ENCODE data around the gene RHBDD3.

The RHBDD3 gene

GRCh38 chr22:29306175-29306834 is 38.5 kb upstream of the RHBDD3 start, which contains the start of gene GAS2L1:
Gene GAS2L1 (plus strand): TSS chr22:29306650. CDS start chr22:29308106, 1,456 bp downstream.
- no peak for DNase-seq (ENCODE audit: low read depth)

GRCh38 chr22:29305836-29306174 is 38.0 kb upstream of the RHBDD3 start:
- no peak for DNase-seq (ENCODE audit: low read depth)

- no peak for DNase-seq (ENCODE audit: low read depth)
These were observed 35.1 kb upstream of the RHBDD3 start for GRCh38 chr22:29302681-29303465.

GRCh38 chr22:29302402-29302680 is 34.6 kb upstream of the RHBDD3 start:
- DNase-seq (ENCODE audit: low read depth): no peak

DNA sequence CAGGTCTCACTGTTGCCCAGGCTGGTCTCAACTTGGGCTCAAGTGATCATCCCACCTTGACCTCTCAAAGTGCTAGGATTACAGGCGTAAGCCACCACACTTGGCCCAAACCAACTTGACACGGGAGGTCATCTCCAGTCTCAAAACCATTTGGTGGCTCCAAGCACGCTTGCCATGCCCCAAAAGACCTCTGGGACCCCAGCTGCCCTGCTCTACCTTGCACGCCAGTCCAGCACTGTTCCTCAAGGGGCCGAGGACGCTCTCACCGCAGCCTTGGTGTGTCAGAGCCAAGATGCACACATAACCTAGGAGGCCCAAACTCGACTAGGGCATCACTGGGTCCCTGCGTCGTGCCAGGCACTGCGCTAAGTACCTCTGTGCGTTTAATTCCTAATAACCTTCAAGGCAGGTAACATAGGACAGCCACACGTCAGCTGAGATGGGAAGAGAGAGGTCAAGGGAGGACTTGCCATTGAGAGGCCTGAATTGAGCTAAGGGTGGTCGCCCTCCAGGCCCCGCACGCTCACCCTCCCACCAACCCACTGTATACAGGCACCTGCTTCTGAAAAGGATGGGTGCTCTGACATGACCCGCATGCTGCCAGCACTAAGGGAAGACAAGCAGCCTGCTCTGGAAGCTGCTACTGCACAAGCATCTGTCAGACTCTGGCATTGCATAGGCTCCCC is 34.1 kb upstream of the RHBDD3 start:
- DNase-seq (ENCODE audit: low read depth): no peak

DNA sequence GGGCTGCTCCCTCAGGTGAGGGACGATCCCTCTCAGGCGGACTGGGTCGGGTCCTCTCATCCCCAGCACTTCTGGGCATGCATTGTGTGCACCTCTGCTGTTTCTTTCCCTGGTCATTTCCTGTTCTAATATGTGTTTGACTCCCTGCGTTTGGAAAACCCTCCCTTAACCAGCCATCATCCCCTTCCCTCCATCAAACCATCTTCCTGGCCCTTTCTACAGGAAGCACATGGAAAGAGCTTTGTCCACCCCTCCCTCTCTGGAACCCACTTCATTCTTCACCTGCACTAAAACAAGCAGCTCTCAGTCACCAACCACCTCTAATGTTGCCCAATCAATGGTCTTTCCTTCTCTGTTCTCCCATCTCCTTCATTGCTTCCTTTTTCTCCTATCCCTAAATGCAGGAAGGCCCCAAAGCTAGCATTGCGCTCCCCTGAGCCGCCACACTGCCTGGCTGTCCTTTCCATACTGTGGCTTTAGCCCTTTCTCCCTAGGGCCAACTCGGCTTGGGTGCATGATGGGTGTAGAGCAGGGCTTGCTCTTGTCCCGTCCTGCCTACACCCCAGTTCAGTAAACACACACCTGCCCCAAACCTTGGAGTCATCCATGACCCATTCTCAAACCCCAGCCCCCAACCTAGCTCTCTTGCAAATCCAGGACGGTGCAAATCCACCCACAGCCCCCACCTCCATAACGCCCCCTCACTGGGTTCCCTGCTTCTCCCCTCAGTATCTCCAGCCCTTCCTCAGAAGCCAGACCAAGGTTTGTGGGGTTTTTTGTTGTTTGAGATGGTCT is 33.2 kb upstream of the RHBDD3 start:
- no peak for DNase-seq (ENCODE audit: low read depth)

GRCh38 chr22:29300467-29300806 is 32.7 kb upstream of the RHBDD3 start:
- no peak for DNase-seq (ENCODE audit: low read depth)

DNA sequence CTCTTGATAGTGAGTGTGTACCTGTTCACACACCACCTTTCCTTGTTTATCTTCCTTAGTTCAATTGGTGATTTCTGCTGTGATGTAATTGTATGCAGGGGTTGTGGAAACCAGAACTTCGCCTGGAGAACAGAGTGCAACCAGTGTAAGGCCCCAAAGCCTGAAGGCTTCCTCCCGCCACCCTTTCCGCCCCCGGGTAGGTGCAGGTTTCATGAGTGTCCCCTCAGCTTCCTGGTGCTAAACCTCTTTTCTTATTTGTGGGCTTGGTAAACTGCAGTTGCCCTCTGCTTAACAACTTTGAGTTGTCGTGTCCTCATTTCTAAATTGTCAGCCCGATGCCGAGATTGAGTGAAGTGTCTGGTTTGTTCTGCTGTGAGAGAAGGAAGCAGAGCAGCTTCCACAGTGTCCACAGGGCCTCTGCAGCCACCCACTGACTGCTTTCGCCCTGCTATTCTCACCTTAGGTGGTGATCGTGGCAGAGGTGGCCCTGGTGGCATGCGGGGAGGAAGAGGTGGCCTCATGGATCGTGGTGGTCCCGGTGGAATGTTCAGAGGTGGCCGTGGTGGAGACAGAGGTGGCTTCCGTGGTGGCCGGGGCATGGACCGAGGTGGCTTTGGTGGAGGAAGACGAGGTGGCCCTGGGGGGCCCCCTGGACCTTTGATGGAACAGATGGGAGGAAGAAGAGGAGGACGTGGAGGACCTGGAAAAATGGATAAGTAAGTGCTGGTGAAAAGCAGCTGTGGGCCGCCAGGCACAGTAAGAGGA is 31.5 kb upstream of the RHBDD3 start:
- no peak for DNase-seq (ENCODE audit: low read depth)

DNA sequence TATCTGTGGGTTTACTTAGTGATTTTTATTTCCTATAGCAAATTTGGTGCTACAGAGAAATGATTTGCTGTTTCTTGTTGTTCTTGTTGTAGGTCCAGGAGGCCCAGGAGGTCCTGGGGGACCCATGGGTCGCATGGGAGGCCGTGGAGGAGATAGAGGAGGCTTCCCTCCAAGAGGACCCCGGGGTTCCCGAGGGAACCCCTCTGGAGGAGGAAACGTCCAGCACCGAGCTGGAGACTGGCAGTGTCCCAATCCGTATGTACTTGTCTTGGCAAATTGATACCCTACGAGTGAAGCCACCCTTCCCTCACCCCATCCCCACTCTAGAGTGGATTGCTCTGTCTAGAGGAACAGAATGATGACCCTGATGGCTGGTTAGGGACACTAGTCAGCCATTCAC is 30.9 kb upstream of the RHBDD3 start:
- no peak for DNase-seq (ENCODE audit: low read depth)

GRCh38 chr22:29292379-29292778 is 24.6 kb upstream of the RHBDD3 start:
- no peak for DNase-seq (ENCODE audit: low read depth)

- no peak for DNase-seq (ENCODE audit: low read depth)
These were observed 23.4 kb upstream of the RHBDD3 start for GRCh38 chr22:29291215-29291614.

DNA sequence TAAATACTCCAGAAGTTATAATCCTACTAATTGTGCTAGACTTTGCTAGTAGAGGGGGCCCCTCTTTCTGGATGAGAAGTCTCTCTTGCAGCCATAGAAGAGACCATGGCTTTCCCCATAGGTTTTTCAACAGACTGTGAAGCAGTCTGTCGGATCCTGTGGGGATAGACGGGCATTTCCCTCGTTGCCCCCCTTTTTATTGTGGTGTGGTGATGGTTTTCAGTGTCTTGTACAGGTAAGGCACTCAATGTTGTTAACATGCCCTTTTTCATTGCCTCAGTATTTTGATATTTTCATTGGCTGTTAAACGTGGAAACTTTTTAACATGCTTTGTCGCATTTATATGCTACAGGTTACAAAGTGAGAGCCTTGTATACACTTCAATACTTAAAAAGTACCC is 22.3 kb upstream of the RHBDD3 start:
- DNase-seq (ENCODE audit: low read depth): no peak

- no peak for DNase-seq (ENCODE audit: low read depth)
These were observed 21.1 kb upstream of the RHBDD3 start for GRCh38 chr22:29288837-29289236.

DNA sequence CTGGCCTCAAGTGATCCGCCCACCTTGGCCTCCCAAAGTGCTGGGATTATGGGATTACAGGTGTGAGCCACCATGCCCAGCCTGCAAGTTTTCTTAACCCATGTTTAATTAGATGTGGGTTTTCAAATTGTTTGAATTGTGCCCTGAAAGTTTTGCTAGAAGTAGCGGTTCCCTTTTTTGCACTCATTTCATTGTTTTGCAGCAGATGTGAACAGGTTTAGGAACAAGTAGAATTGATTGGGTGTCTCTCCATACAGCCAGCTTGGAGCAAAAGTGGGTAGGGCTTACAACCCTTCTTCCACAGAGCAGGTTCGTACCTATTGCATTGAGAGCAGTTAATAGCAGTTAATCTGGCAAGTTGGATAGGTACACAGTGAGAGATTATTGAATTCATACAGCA is 16.4 kb upstream of the RHBDD3 start:
- no peak for DNase-seq (ENCODE audit: low read depth)

DNA sequence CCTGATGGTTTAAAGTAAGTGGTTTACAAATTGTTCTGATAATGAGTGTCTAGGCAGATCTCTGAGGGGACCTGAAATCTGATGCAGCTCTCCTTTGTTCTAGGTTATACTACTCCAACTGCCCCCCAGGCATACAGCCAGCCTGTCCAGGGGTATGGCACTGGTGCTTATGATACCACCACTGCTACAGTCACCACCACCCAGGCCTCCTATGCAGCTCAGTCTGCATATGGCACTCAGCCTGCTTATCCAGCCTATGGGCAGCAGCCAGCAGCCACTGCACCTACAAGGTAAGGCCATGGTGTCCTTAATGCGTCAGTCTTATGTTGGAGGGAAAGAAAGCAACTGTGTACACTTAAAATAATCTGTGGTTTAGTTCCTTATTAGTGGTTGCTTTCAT is 10.1 kb upstream of the RHBDD3 start:
- DNase-seq (ENCODE audit: low read depth): no peak

GRCh38 chr22:29275819-29276565 is 8.2 kb upstream of the RHBDD3 start:
- DNase-seq (ENCODE audit: low read depth): no peak

GRCh38 chr22:29275167-29275566 is 7.4 kb upstream of the RHBDD3 start:
- DNase-seq (ENCODE audit: low read depth): no peak

DNA sequence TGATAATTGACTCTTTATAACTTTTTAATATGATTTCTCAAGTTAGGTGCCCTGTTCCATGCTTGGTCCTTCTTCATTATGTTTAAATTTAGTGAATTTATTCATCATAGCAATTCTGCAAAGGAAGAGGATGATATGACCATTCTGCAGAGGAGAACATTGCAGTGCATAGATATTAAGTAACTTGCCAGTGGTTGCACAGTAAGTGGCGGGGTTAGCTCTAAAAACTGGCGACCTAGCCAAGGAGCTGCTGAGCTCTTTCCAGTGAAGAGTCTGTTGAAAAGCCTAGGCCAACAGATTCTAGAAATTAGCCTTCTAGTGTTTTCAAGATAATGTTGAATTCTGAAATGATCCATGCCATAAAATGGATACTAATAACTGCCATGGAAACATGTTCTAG is 4.8 kb upstream of the RHBDD3 start:
- no peak for DNase-seq (ENCODE audit: low read depth)

DNA sequence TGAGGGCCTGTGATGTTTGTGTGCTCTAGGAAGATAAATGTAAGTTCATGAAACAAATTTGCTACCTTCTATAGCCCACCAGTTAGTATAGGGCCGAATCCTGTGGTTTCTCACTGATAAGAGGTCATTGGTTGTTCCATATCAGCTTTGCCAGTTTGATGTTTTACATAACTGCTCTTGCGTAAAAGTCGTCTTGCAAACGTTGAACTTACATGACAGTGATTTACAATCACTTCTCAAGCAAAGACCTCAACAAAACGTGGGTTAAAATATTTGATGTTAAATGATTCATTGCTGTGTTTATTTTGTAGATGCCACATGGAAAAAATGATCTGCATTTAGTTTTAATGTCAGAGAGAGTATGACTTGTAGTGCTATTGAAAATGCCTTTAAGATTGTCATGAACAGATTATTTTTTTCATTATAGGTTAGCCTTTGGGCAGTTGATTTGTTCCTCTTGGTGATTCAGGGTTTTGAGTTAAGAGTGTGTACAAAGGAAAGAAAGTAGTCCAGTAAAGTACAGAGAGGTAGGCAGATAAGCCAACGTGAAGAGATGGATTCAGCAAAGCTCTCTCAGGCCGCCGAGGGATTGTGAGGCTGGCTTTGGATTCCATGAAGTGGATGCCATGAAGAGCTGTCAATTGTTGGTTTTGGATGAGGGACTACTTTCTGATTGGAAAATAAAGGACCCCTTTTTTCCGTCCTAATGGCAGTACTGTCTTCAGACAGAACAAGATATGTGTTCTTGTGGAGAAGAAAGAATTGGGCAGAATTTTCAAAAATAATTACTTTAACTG is 2.9 kb upstream of the RHBDD3 start:
- no peak for DNase-seq (ENCODE audit: low read depth)

DNA sequence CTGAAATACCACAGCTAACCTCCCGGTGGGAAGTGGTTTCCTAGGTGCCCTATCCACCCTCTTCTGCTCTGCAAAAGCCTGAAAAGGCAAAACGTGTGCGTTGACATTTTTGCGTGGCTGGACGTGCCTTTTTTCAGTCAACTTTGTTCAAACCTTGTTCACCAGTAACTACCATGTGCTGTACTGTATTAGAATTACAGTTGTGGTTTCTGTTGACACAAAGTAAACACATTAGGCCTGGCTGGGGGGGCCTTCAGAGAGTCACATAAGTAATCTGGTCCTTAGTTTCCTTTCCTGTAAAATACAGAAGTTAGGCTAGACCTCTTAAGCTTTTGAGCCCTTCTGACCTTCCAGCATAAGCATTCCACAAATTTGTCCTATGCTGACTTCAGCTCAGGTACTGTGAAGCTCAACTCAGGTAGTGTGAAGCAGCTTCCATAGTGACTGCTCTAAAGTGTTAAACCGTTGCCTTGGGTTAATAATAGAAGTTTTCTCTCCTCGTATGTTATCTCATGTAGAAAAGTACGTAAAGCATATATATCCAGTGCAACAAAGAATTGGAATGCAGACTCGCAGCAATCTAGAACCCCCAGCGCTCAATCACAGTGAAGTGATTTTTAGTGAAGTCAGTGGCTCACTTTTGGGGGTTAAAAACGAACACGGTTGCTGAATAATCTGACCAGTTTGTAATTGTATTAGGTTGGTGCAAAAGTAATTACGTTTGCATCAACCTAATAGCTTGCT is 2.1 kb upstream of the RHBDD3 start:
- DNase-seq (ENCODE audit: low read depth): no peak
